ENCODE results near the gene NKX2-3. TPM values are rescaled to one million over a fixed set of nuclear protein-coding genes. Genes with fewer than 3 reads are reported as not detected.

NKX2-3 gene
- total RNA-seq, 1 experiment from 2014 or later: not detected

DNA sequence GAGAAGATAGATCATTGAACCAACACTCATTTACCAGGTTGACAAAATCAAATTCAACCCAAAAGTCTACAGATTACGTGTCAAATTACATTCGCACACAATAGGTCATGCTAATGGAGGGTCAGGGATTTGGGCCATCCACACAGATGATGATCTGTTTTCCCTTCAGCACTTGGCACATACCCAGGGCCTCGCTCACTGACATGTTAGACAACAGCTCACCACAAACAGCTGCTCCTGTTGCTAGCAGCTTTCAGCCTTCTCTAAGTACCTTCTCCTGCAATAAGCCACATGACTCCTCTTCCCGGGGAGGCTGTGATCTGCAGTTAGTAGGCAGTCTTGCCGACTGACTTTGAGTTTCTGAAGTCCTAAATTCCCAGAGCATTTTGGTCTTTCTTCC, 18.4 kb downstream of the NKX2-3 start:
- CTCF ChIA-PET: interaction anchor here (1.4 to 3.1 kb wide), 3 partner anchors 9 to 115 kb away, joined by 4 to 15 read pairs (median 11); no protein-coding TSS in a partner anchor
- H3K27ac ChIP-seq (ENCODE audit: low read depth, low read length): no peak overlapping the region
- RAD21 ChIA-PET (ENCODE audit: low non-redundant PET in 1 of 2, low total read pairs in 2 of 2, uncharacterized antibody in 2 of 2, unreplicated experiment in 2 of 2): no interaction called here
- H3K4me1 ChIP-seq (ENCODE audit: control insufficient read depth in 1 of 2, insufficient read depth in 2 of 2, low read length in 2 of 2): peaks cover 0 to 17% of the 10 kb centered on the region in 2 experiments; a peak in 1 of 4 replicates
- TF ChIP-seq RAD21 (IDR thresholded peaks at IDR 0.05; ENCODE audit: low read depth) (no peak), POLR2A (IDR thresholded peaks at IDR 0.05; ENCODE audit: borderline replicate concordance, extremely low read depth, insufficient read depth, insufficient read length) (no peak), EZH2 (IDR thresholded peaks at IDR 0.05) (no peak), SIN3A (IDR thresholded peaks at IDR 0.05; ENCODE audit: low read depth) (no peak), EGR1 (IDR thresholded peaks at IDR 0.05; ENCODE audit: low read depth) (no peak), ELF1 (IDR thresholded peaks at IDR 0.05; ENCODE audit: borderline replicate concordance, low read depth) (no peak), EZH2phosphoT487 (IDR thresholded peaks at IDR 0.05; ENCODE audit: borderline replicate concordance) (no peak), CEBPB (IDR thresholded peaks at IDR 0.05; ENCODE audit: low read depth) (no peak), CBX3 (IDR thresholded peaks at IDR 0.05; ENCODE audit: low read depth) (no peak), YY1 (IDR thresholded peaks at IDR 0.05; ENCODE audit: extremely low read depth, insufficient replicate concordance, low read depth, low read length) (no peak), JUND (IDR thresholded peaks at IDR 0.05) (no peak), ZBTB33 (IDR thresholded peaks at IDR 0.05; ENCODE audit: extremely low read depth, insufficient replicate concordance, low read length) (no peak), REST (IDR thresholded peaks at IDR 0.05; ENCODE audit: low read depth) (no peak), FOSL1 (IDR thresholded peaks at IDR 0.05; ENCODE audit: low read depth) (no peak), SRF (IDR thresholded peaks at IDR 0.05; ENCODE audit: low read depth) (no peak), TCF7L2 (IDR thresholded peaks at IDR 0.05; ENCODE audit: borderline replicate concordance, extremely low read depth, insufficient read depth, insufficient read length) (no peak), ZFX (IDR thresholded peaks at IDR 0.05) (no peak), SP1 (IDR thresholded peaks at IDR 0.05; ENCODE audit: low read depth) (no peak)
- TF ChIP-seq, protein P1, sequence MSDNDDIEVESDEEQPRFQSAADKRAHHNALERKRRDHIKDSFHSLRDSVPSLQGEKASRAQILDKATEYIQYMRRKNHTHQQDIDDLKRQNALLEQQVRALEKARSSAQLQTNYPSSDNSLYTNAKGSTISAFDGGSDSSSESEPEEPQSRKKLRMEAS (IDR thresholded peaks at IDR 0.05): no peak
- TF ChIP-seq, protein P2, sequence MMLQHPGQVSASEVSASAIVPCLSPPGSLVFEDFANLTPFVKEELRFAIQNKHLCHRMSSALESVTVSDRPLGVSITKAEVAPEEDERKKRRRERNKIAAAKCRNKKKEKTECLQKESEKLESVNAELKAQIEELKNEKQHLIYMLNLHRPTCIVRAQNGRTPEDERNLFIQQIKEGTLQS (IDR thresholded peaks at IDR 0.05): no peak
- H3K36me3 ChIP-seq (ENCODE audit: control insufficient read depth in 1 of 2, insufficient read depth in 2 of 2, low read length in 2 of 2): no peaks in the 10 kb centered on the region
- H4K20me1 ChIP-seq (ENCODE audit: insufficient read depth): no peaks in the 10 kb centered on the region
- no peaks in the 10 kb centered on the region for H3K9me3 ChIP-seq (ENCODE audit: control insufficient read depth in 1 of 2, insufficient read depth in 1 of 2, low read depth in 1 of 2, low read length in 2 of 2)
- no peaks in the 10 kb centered on the region for H3K79me2 ChIP-seq (ENCODE audit: insufficient read depth, low read length)
- peaks cover 8% of the 10 kb centered on the region; the same call in 1 of the 2 replicates for H3K27me3 ChIP-seq (ENCODE audit: insufficient read depth, low read length)
- ATAC-seq (no peak), DNase-seq (ENCODE audit: low read depth, low spot score) (no peak)
- BruUV-seq (replicated peaks): no TSS peak
- no peaks in the 10 kb centered on the region for H3K9me2 ChIP-seq (ENCODE audit: insufficient read depth)
- POLR2A ChIA-PET: no interaction called here
- H3K9ac ChIP-seq (ENCODE audit: low read length): no peak overlapping the region
- H3K4me3 ChIP-seq (replicated peaks in 1 of 2; ENCODE audit: low read depth in 1 of 2, low read length in 2 of 2): no peak overlapping the region
- intact Hi-C loops (cut with micrococcal nuclease): loop anchor here (5.0 kb wide), 1 partner anchor 1084 kb away; no protein-coding TSS in a partner anchor
- H3K4me2 ChIP-seq (ENCODE audit: low read length): no peak overlapping the region
- no peak overlapping the region for H2AFZ ChIP-seq (ENCODE audit: low read depth, low read length, poor library complexity, severe bottlenecking)
